Glutamatergic neuron (in vitro differentiated cells): ENCODE data around the gene GUCY2D. TPM values are rescaled to one million over a fixed set of nuclear protein-coding genes. Genes with fewer than 3 reads are reported as not detected.

Experiments
- DNase-seq: peaks from one replicate; pipeline ENCODE4 v3.0.0; 2022
- H3K27ac Mint-ChIP-seq: one replicate; pipeline ENCODE4 v1.8.0; 2020; ENCODE audit warnings: mild to moderate bottlenecking, mixed read lengths, inconsistent platforms; ENCODE audit not compliant: unreplicated experiment
- H3K27me3 Mint-ChIP-seq: one replicate; pipeline ENCODE4 v1.8.0; 2020; ENCODE audit warnings: mild to moderate bottlenecking, moderate library complexity, mixed read lengths, inconsistent platforms; ENCODE audit not compliant: unreplicated experiment
- H3K36me3 Mint-ChIP-seq: one replicate; pipeline ENCODE4 v1.8.0; 2020; ENCODE audit warnings: mild to moderate bottlenecking, mixed read lengths, inconsistent platforms; ENCODE audit not compliant: unreplicated experiment
- H3K4me1 Mint-ChIP-seq: one replicate; pipeline ENCODE4 v1.8.0; 2020; ENCODE audit warnings: mild to moderate bottlenecking, low read depth, mixed read lengths, inconsistent platforms; ENCODE audit not compliant: unreplicated experiment
- H3K4me3 Mint-ChIP-seq: one replicate; pipeline ENCODE4 v1.8.0; 2020; ENCODE audit warnings: mild to moderate bottlenecking, mixed read lengths, inconsistent platforms; ENCODE audit not compliant: unreplicated experiment
- H3K9me3 Mint-ChIP-seq: one replicate; pipeline ENCODE4 v1.8.0; 2020; ENCODE audit warnings: mild to moderate bottlenecking, moderate library complexity, mixed read lengths, inconsistent platforms; ENCODE audit not compliant: unreplicated experiment
- CTCF ChIP-seq: fragments of 200-600 bp; sonication (generic); IDR thresholded peaks from one replicate; pipeline ENCODE4 v1.5.0; 2021; ENCODE audit not compliant: partially characterized antibody, unreplicated experiment
- total RNA-seq: library from RNA; stranded (reverse); fragmentation: NEBNext Ultra II Directional; extraction: Animal tissue kit (Norgen Biotek cat#: 25700); gene quantifications from one replicate; pipeline ENCODE4 v1.2.1, GENCODE V29; 2021; ENCODE audit not compliant: unreplicated experiment

The GUCY2D gene
- total RNA-seq, 1 donor from 2014 or later: not detected

- Mint-ChIP-seq H3K27me3 (no peaks in the 10 kb centered on the region), H3K4me1 (no peaks in the 10 kb centered on the region), H3K4me3 (no peak overlapping the region), H3K36me3 (no peaks in the 10 kb centered on the region), H3K27ac (no peak overlapping the region), H3K9me3 (no peaks in the 10 kb centered on the region)
- TF ChIP-seq CTCF: no peak
- DNase-seq: no peak
These were observed 9.9 kb upstream of the GUCY2D start for GRCh38 chr17:7992516-7992915.

- Mint-ChIP-seq H3K4me1 (no peaks in the 10 kb centered on the region), H3K9me3 (no peaks in the 10 kb centered on the region), H3K27ac (no peak overlapping the region), H3K4me3 (no peak overlapping the region), H3K27me3 (no peaks in the 10 kb centered on the region), H3K36me3 (no peaks in the 10 kb centered on the region)
- no peak for TF ChIP-seq CTCF
- no peak for DNase-seq
These were observed 9.5 kb upstream of the GUCY2D start for GRCh38 chr17:7992924-7993323.

GRCh38 chr17:7993972-7994589, 8.3 kb upstream of the GUCY2D start:
- no peaks in the 10 kb centered on the region for H3K4me1 Mint-ChIP-seq
- no peak overlapping the region for H3K4me3 Mint-ChIP-seq
- H3K36me3 Mint-ChIP-seq: no peaks in the 10 kb centered on the region
- no peaks in the 10 kb centered on the region for H3K27me3 Mint-ChIP-seq
- DNase-seq: no peak
- H3K27ac Mint-ChIP-seq: no peak overlapping the region
- TF ChIP-seq CTCF: no peak
- no peaks in the 10 kb centered on the region for H3K9me3 Mint-ChIP-seq

GRCh38 chr17:7995724-7996123, 6.7 kb upstream of the GUCY2D start:
- Mint-ChIP-seq H3K9me3 (no peaks in the 10 kb centered on the region), H3K27ac (no peak overlapping the region), H3K27me3 (no peaks in the 10 kb centered on the region), H3K36me3 (no peaks in the 10 kb centered on the region), H3K4me3 (no peak overlapping the region), H3K4me1 (no peaks in the 10 kb centered on the region)
- no peak for DNase-seq
- TF ChIP-seq CTCF: no peak

GRCh38 chr17:7997186-7997585, 5.2 kb upstream of the GUCY2D start:
- no peaks in the 10 kb centered on the region for H3K36me3 Mint-ChIP-seq
- TF ChIP-seq CTCF: no peak
- H3K27ac Mint-ChIP-seq: no peak overlapping the region
- no peak for DNase-seq
- H3K27me3 Mint-ChIP-seq: peaks cover 4% of the 10 kb centered on the region
- H3K4me1 Mint-ChIP-seq: no peaks in the 10 kb centered on the region
- H3K9me3 Mint-ChIP-seq: peaks cover 2% of the 10 kb centered on the region
- H3K4me3 Mint-ChIP-seq: no peak overlapping the region
